Fibroblast of lung (primary cell): ENCODE measurements around the gene CAPN2. TPM values are rescaled to one million over a fixed set of nuclear protein-coding genes. Genes with fewer than 3 reads are reported as not detected.

Experiments used
- DNase-seq, 2 donors: peaks; one replicate each; pipeline versions ENCODE4 v3.0.0 to v3.0.0-alpha.2; 2010; ENCODE audit warnings: low read depth in 2 of 2
- H2AFZ ChIP-seq: 2 replicates; pipeline ENCODE4 v1.5.1; 2012; ENCODE audit warnings: low read length, control low read depth, inconsistent platforms
- H3K27ac ChIP-seq: 2 replicates; pipeline ENCODE4 v1.5.1; 2011; ENCODE audit warnings: low read length, control low read depth; ENCODE audit not compliant: insufficient read depth
- H3K27me3 ChIP-seq: 2 replicates; pipeline ENCODE4 v1.5.1; 2011; ENCODE audit warnings: mild to moderate bottlenecking, low read length; ENCODE audit not compliant: control insufficient read depth, insufficient read depth
- H3K36me3 ChIP-seq: 2 replicates; pipeline ENCODE4 v1.5.1; 2011; ENCODE audit warnings: low read length; ENCODE audit not compliant: control insufficient read depth, insufficient read depth
- H3K4me1 ChIP-seq: 2 replicates; pipeline ENCODE4 v1.5.1; 2011; ENCODE audit warnings: low read length; ENCODE audit not compliant: control insufficient read depth, insufficient read depth; ENCODE audit errors: extremely low read depth
- H3K4me2 ChIP-seq: 2 replicates; pipeline ENCODE4 v1.5.1; 2011; ENCODE audit warnings: low read length, control low read depth; ENCODE audit not compliant: insufficient read depth; ENCODE audit errors: extremely low read depth
- H3K4me3 ChIP-seq, 4 experiments: fragments of 200-600 bp in 1 of 4; sonication (generic) in 1 of 4; replicated peaks in 1 of 4; 2 replicates each; pipeline ENCODE4 v1.5.1; 2011 to 2016; ENCODE audit warnings: low read length in 4 of 4, low read depth in 3 of 4, mild to moderate bottlenecking in 3 of 4, control low read depth in 2 of 4, inconsistent platforms in 1 of 4, mixed read lengths in 1 of 4; ENCODE audit not compliant: insufficient read depth in 1 of 4; ENCODE audit errors: control extremely low read depth in 1 of 4
- H3K79me2 ChIP-seq: 2 replicates; pipeline ENCODE4 v1.5.1; 2012; ENCODE audit warnings: mild to moderate bottlenecking, low read length, inconsistent platforms; ENCODE audit not compliant: control insufficient read depth, insufficient read depth
- H3K9ac ChIP-seq: 2 replicates; pipeline ENCODE4 v1.5.1; 2011; ENCODE audit warnings: mild to moderate bottlenecking, low read length, control low read depth; ENCODE audit not compliant: insufficient read depth
- H3K9me3 ChIP-seq: 2 replicates; pipeline ENCODE4 v1.5.1; 2012; ENCODE audit warnings: low read depth, low read length; ENCODE audit not compliant: control insufficient read depth, insufficient read depth
- H4K20me1 ChIP-seq: 2 replicates; pipeline ENCODE4 v1.5.1; 2011; ENCODE audit warnings: low read length; ENCODE audit not compliant: control insufficient read depth, insufficient read depth; ENCODE audit errors: extremely low read depth
- CTCF ChIP-seq, 2 donors: IDR thresholded peaks in 1 of 2; conservative IDR thresholded peaks in 1 of 2; 1 replicate in 1 of 2; 2 replicates in 1 of 2; pipeline ENCODE4 v1.5.1; 2011 to 2012; ENCODE audit warnings: low read length in 2 of 2, control low read depth in 1 of 2, inconsistent platforms in 1 of 2, low read depth in 1 of 2, mild to moderate bottlenecking in 1 of 2
- EZH2 ChIP-seq: IDR thresholded peaks from 2 replicates; pipeline ENCODE4 v1.5.1; 2012; ENCODE audit warnings: low read length, control low read depth, mild to moderate bottlenecking; ENCODE audit errors: missing control alignments
- polyA plus RNA-seq, 2 donors: library from polyadenylated mRNA; depleted of rRNA in 1 of 2; stranded (reverse) in 1 of 2; unstranded in 1 of 2; fragments of >200 nt; gene quantifications; 2 replicates each; pipeline ENCODE4 v1.2.1, GENCODE V29; 2011 to 2012; ENCODE audit warnings: missing spikeins in 1 of 2
- total RNA-seq: library from RNA; depleted of rRNA; stranded (reverse); fragments of >200 nt; gene quantifications from 2 replicates; pipeline ENCODE4 v1.2.1, GENCODE V29; 2014

The CAPN2 gene
- total and polyA plus RNA-seq, 2 donors (not counting 1 experiment from before 2014, with no cell fraction given) = 387 to 488 TPM

- H3K79me2 ChIP-seq = peaks cover 21% of the 10 kb centered on the region
- H3K27me3 ChIP-seq = no peaks in the 10 kb centered on the region
- TF ChIP-seq CTCF (conservative IDR thresholded peaks at IDR 0.05 in 1 of 2, IDR thresholded peaks at IDR 0.05 in 1 of 2; ENCODE audit: low read depth in 1 of 2, low read length in 2 of 2) (no peak), EZH2 (no peak)
- H2AFZ ChIP-seq = no peak overlapping the region
- H3K4me1 ChIP-seq = peaks cover 23% of the 10 kb centered on the region
- no peak overlapping the region for H3K27ac ChIP-seq
- no peak for DNase-seq
- H3K9ac ChIP-seq = no peak overlapping the region
- peaks cover 56% of the 10 kb centered on the region for H3K36me3 ChIP-seq
- no peak overlapping the region for H3K4me3 ChIP-seq
- no peaks in the 10 kb centered on the region for H3K9me3 ChIP-seq
- no peaks in the 10 kb centered on the region for H4K20me1 ChIP-seq
- no peak overlapping the region for H3K4me2 ChIP-seq
Observed at GRCh38 chr1:223750730-223751570, 38.6 kb downstream of the CAPN2 start.

GRCh38 chr1:223751696-223752095, 39.4 kb downstream of the CAPN2 start:
- Histone ChIP-seq H3K79me2 (peaks cover 18% of the 10 kb centered on the region), H3K9ac (no peak overlapping the region), H3K4me3 (no peak overlapping the region), H3K4me1 (peaks cover 23% of the 10 kb centered on the region), H4K20me1 (no peaks in the 10 kb centered on the region), H3K9me3 (no peaks in the 10 kb centered on the region), H3K36me3 (peaks cover 58% of the 10 kb centered on the region), H2AFZ (no peak overlapping the region), H3K27me3 (no peaks in the 10 kb centered on the region), H3K27ac (no peak overlapping the region), H3K4me2 (no peak overlapping the region)
- no peak for DNase-seq
- TF ChIP-seq CTCF (conservative IDR thresholded peaks at IDR 0.05 in 1 of 2, IDR thresholded peaks at IDR 0.05 in 1 of 2; ENCODE audit: low read depth in 1 of 2, low read length in 2 of 2) (no peak), EZH2 (no peak)

GRCh38 chr1:223752721-223753515, 40.6 kb downstream of the CAPN2 start:
- H3K9ac ChIP-seq = no peak overlapping the region
- no peaks in the 10 kb centered on the region for H3K9me3 ChIP-seq
- peaks cover 49% of the 10 kb centered on the region for H3K36me3 ChIP-seq
- no peaks in the 10 kb centered on the region for H3K27me3 ChIP-seq
- no peak overlapping the region for H3K27ac ChIP-seq
- DNase-seq = no peak
- peaks cover 12% of the 10 kb centered on the region for H3K4me1 ChIP-seq
- H4K20me1 ChIP-seq = no peaks in the 10 kb centered on the region
- H2AFZ ChIP-seq = no peak overlapping the region
- H3K4me3 ChIP-seq = no peak overlapping the region
- no peak for TF ChIP-seq EZH2
- no peak for TF ChIP-seq CTCF (conservative IDR thresholded peaks at IDR 0.05 in 1 of 2, IDR thresholded peaks at IDR 0.05 in 1 of 2; ENCODE audit: low read depth in 1 of 2, low read length in 2 of 2)
- H3K79me2 ChIP-seq = peaks cover 15% of the 10 kb centered on the region
- H3K4me2 ChIP-seq = no peak overlapping the region
